Right lobe of liver (tissue), 6 donors: ENCODE data around the gene SMYD4. TPM values are rescaled to one million over a fixed set of nuclear protein-coding genes. Genes with fewer than 3 reads are reported as not detected.

ENCODE experiments used
- ATAC-seq, 4 donors: fragments of 200-7000 bp; cut with Tn5 transposase; one replicate each; pipeline ENCODE4 v1.9.1; 2020; ENCODE audit warnings: mild to moderate bottlenecking in 4 of 4, moderate library complexity in 4 of 4
- DNase-seq, 3 donors: peaks; one replicate each; pipeline ENCODE4 v3.0.0-alpha.2; 2020
- H3K27ac ChIP-seq, 3 donors: fragments of 200-600 bp; one replicate each; pipeline ENCODE4 v1.8.0; 2022
- H3K27me3 ChIP-seq, 2 donors: fragments of 200-600 bp; one replicate each; pipeline ENCODE4 v1.8.0; 2022
- H3K36me3 ChIP-seq, 4 donors: fragments of 200-600 bp; sonication (generic) in 1 of 4; one replicate each; pipeline versions ENCODE4 v1.5.1 to v1.8.0; 2017 to 2022; ENCODE audit warnings: control low read depth in 1 of 4
- H3K4me1 ChIP-seq, 4 donors: fragments of 200-600 bp; sonication (generic) in 1 of 4; one replicate each; pipeline versions ENCODE4 v1.5.1 to v1.8.0; 2017 to 2022; ENCODE audit warnings: control low read depth in 1 of 4
- H3K4me3 ChIP-seq, 3 donors: fragments of 200-600 bp; one replicate each; pipeline ENCODE4 v1.8.0; 2022
- H3K9me3 ChIP-seq, 4 donors: fragments of 200-600 bp; sonication (generic) in 1 of 4; one replicate each; pipeline versions ENCODE4 v1.5.1 to v1.8.0; 2017 to 2022; ENCODE audit warnings: control low read depth in 1 of 4
- CTCF ChIP-seq, 4 donors: fragments of 200-600 bp in 3 of 4; fragments of 450-650 bp in 1 of 4; IDR thresholded peaks; one replicate each; pipeline versions ENCODE4 v1.5.1 to v1.8.0; 2016 to 2022; ENCODE audit warnings: antibody characterized with exemption in 4 of 4, mild to moderate bottlenecking in 2 of 4
- POLR2A ChIP-seq: fragments of 450-650 bp; IDR thresholded peaks from one replicate; pipeline ENCODE4 v1.6.1; 2017; ENCODE audit warnings: antibody characterized with exemption, mild to moderate bottlenecking
- WGBS: methylation state at CpG from one replicate; pipeline ENCODE4 v1.1.6; 2018; ENCODE audit warnings: low coverage, low lambda C conversion rate; ENCODE audit not compliant: insufficient coverage; ENCODE audit errors: missing lambda C conversion rate; 5-methylcytosine and 5-hydroxymethylcytosine counted together
- intact Hi-C, 2 donors: fragments of 100-400 bp; cut with DNase I; formaldehyde crosslinking; loops; one replicate each; pipeline versions ENCODE4 v1.11.2 to v1.14.1; 2022
- total RNA-seq, 6 experiments: library from RNA; depleted of rRNA in 2 of 6; stranded (reverse); fragments of >200 nt in 2 of 6; fragmentation: NEBNext Ultra II Directional in 3 of 6; extraction: Animal tissue kit (Norgen Biotek cat#: 25700) in 3 of 6; gene quantifications; one replicate each; pipeline versions ENCODE4 v1.1.0 to v1.2.4, GENCODE V29; 2016 to 2023
- donor health status: DM: no; HTN: yes; CAD: no.
- donor health status: DM: no; HTN: no; CAD: no.
- donor health status: DM: no; HTN: no; CAD: no.
- donor health status: DM: no; HTN: yes; CAD: no.
- donor health status: DM: no; HTN: yes; CAD: no.

Gene SMYD4
- total RNA-seq, 6 experiments from 2014 or later = 4.6 to 6.7 (median 6.0) TPM

GRCh38 chr17:1737531-1738291 is 92.0 kb downstream of the SMYD4 start:
- Histone ChIP-seq H3K9me3 (no peaks in the 10 kb centered on the region), H3K4me1 (peaks cover 2 to 36% (median 11%) of the 10 kb centered on the region in 4 donors), H3K36me3 (peaks cover 0 to 12% (median 0%) of the 10 kb centered on the region in 4 donors), H3K4me3 (peak overlapping the region; percentile 0 to 47 (median 30)), H3K27ac (peak overlapping the region; percentile 62 to 92 (median 77)), H3K27me3 (no peaks in the 10 kb centered on the region)
- intact Hi-C loops = no loop called here
- TF ChIP-seq CTCF (IDR thresholded peaks at IDR 0.05) (no peak), POLR2A (no peak)
- peak in 1 of 3 donors; percentile 65 for DNase-seq
- WGBS = 40% methylated on average over 2 of the region's 21 CpGs
- peak in 3 of 4 donors; percentile 1 to 4 (median 4) for ATAC-seq

GRCh38 chr17:1736348-1737281 is 93.1 kb downstream of the SMYD4 start:
- H3K36me3 ChIP-seq = peaks cover 0 to 12% (median 1%) of the 10 kb centered on the region in 4 donors
- TF ChIP-seq CTCF (IDR thresholded peaks at IDR 0.05) = no peak
- peak; percentile 28 for TF ChIP-seq POLR2A
- intact Hi-C loops = no loop called here
- peak overlapping the region; percentile 77 to 92 (median 80) for H3K27ac ChIP-seq
- H3K9me3 ChIP-seq = no peaks in the 10 kb centered on the region
- ATAC-seq (peak; percentile 83 to 91 (median 86)), DNase-seq (peak; percentile 87 to 97 (median 95))
- WGBS = 25% methylated on average over 10 of the region's 25 CpGs
- H3K27me3 ChIP-seq = no peaks in the 10 kb centered on the region
- peak overlapping the region; percentile 12 to 47 (median 45) for H3K4me3 ChIP-seq
- peaks cover 2 to 31% (median 11%) of the 10 kb centered on the region in 4 donors for H3K4me1 ChIP-seq

- DNase-seq = peak; percentile 47 to 76 (median 75)
- WGBS = 48% methylated on average over 7 of the region's 17 CpGs
- Histone ChIP-seq H3K4me1 (peaks cover 2 to 31% (median 11%) of the 10 kb centered on the region in 4 donors), H3K27ac (peak overlapping the region; percentile 77 to 92 (median 80)), H3K4me3 (peak overlapping the region; percentile 12 to 47 (median 45)), H3K27me3 (no peaks in the 10 kb centered on the region), H3K36me3 (peaks cover 0 to 12% (median 2%) of the 10 kb centered on the region in 4 donors), H3K9me3 (no peaks in the 10 kb centered on the region)
- TF ChIP-seq CTCF (IDR thresholded peaks at IDR 0.05) (no peak), POLR2A (no peak)
- ATAC-seq = peak; percentile 15 to 39 (median 36)
- intact Hi-C loops = no loop called here
These were observed 93.8 kb downstream of the SMYD4 start for GRCh38 chr17:1735834-1736347.

- no peak for TF ChIP-seq POLR2A
- no peak for TF ChIP-seq CTCF (IDR thresholded peaks at IDR 0.05)
- ATAC-seq (no peak), DNase-seq (no peak)
- H3K27ac ChIP-seq = peak overlapping the region; percentile 77 to 92 (median 80)
- H3K4me1 ChIP-seq = peaks cover 2 to 31% (median 11%) of the 10 kb centered on the region in 4 donors
- peaks cover 0 to 12% (median 2%) of the 10 kb centered on the region in 4 donors for H3K36me3 ChIP-seq
- no peaks in the 10 kb centered on the region for H3K27me3 ChIP-seq
- intact Hi-C loops = no loop called here
- no CpG with 5 or more reads among the region's 10 CpGs for WGBS
- H3K4me3 ChIP-seq = peak overlapping the region in 2 of 3 donors; percentile 45 to 47
- no peaks in the 10 kb centered on the region for H3K9me3 ChIP-seq
These were observed 94.3 kb downstream of the SMYD4 start for GRCh38 chr17:1735418-1735817.
